H1 (cell line): ENCODE data around the gene FXYD5. TPM values are rescaled to one million over a fixed set of nuclear protein-coding genes. Genes with fewer than 3 reads are reported as not detected.

Experiments used
- CTCF ChIA-PET: fragments of 300-600 bp; sonication (Branson Sonifier 250); formaldehyde crosslinking; loops from one replicate; lab custom pipeline; 2021; ENCODE audit not compliant: partially characterized antibody; lab: Charles Lee
- POLR2A ChIA-PET: fragments of 300-600 bp; sonication (Branson Sonifier 250); formaldehyde crosslinking; loops from one replicate; lab custom pipeline; 2021; ENCODE audit warnings: inconsistent platforms; ENCODE audit not compliant: partially characterized antibody; lab: Charles Lee
- DNase-seq, 2 experiments: peaks; one replicate each; pipeline versions ENCODE4 v3.0.0 to v3.0.0-alpha.2; 2010 to 2022; ENCODE audit warnings: low spot score in 2 of 2, low read depth in 1 of 2, mixed read lengths in 1 of 2
- FAIRE-seq: peaks from 2 replicates; lab custom pipeline; 2011; peaks lifted over from hg19 to GRCh38; lab: Jason Lieb, UNC
- H2AFZ ChIP-seq: 2 replicates; pipeline ENCODE4 v1.8.1; 2012; ENCODE audit warnings: low read length, inconsistent platforms
- H2AK5ac ChIP-seq: 2 replicates; pipeline ENCODE4 v1.6.1; 2013; ENCODE audit warnings: low read depth, low read length
- H2BK120ac ChIP-seq: replicated peaks from 2 replicates; pipeline ENCODE3; 2013; ENCODE audit warnings: low read depth, low read length, inconsistent platforms
- H2BK12ac ChIP-seq: 2 replicates; pipeline ENCODE4 v1.6.1; 2013; ENCODE audit warnings: low read depth, low read length
- H2BK15ac ChIP-seq: 2 replicates; pipeline ENCODE4 v1.6.1; 2013; ENCODE audit warnings: low read length
- H2BK20ac ChIP-seq: 2 replicates; pipeline ENCODE4 v1.6.1; 2013; ENCODE audit warnings: low read length
- H2BK5ac ChIP-seq: 2 replicates; pipeline ENCODE4 v1.6.1; 2013; ENCODE audit warnings: low read depth, low read length
- H3K14ac ChIP-seq: 2 replicates; pipeline ENCODE4 v1.6.1; 2013; ENCODE audit warnings: inconsistent platforms; ENCODE audit not compliant: insufficient read length
- H3K18ac ChIP-seq: 2 replicates; pipeline ENCODE4 v1.6.1; 2013; ENCODE audit warnings: low read length; ENCODE audit errors: extremely low read depth
- H3K23ac ChIP-seq: 2 replicates; pipeline ENCODE4 v1.6.1; 2013; ENCODE audit warnings: inconsistent platforms; ENCODE audit not compliant: insufficient read length
- H3K23me2 ChIP-seq: 2 replicates; pipeline ENCODE4 v1.6.1; 2013; ENCODE audit warnings: low read depth, low read length
- H3K27ac ChIP-seq: 2 replicates; pipeline ENCODE4 v1.6.1; 2011; ENCODE audit warnings: low read depth, low read length, inconsistent platforms
- H3K27me3 ChIP-seq, 4 experiments: replicated peaks in 1 of 4; 1 replicate in 1 of 4; 2 replicates in 3 of 4; pipeline versions ENCODE4 v1.6.1 to v1.8.1; 2011 to 2013; ENCODE audit warnings: low read length in 3 of 4, mild to moderate bottlenecking in 3 of 4, inconsistent platforms in 2 of 4, mixed read lengths in 2 of 4, moderate library complexity in 1 of 4; ENCODE audit not compliant: control insufficient read depth in 3 of 4, insufficient read depth in 3 of 4; ENCODE audit errors: extremely low read depth in 1 of 4
- H3K36me3 ChIP-seq, 4 experiments: 2 replicates each; pipeline versions ENCODE4 v1.6.1 to v1.8.1; 2011 to 2013; ENCODE audit warnings: mild to moderate bottlenecking in 4 of 4, low read length in 3 of 4, moderate library complexity in 2 of 4, control low read depth in 1 of 4, inconsistent platforms in 1 of 4; ENCODE audit not compliant: insufficient read depth in 4 of 4, control insufficient read depth in 2 of 4
- H3K4ac ChIP-seq: replicated peaks from 2 replicates; pipeline ENCODE3; 2013; ENCODE audit warnings: low read length, low read depth, mixed read lengths, inconsistent platforms; ENCODE audit not compliant: insufficient read length
- H3K4me1 ChIP-seq, 4 experiments: replicated peaks in 1 of 4; 1 replicate in 1 of 4; 2 replicates in 3 of 4; pipeline versions ENCODE4 v1.6.1 to v1.8.1; 2011 to 2013; ENCODE audit warnings: low read length in 3 of 4, inconsistent platforms in 2 of 4, mixed read lengths in 1 of 4; ENCODE audit not compliant: insufficient read depth in 4 of 4, control insufficient read depth in 3 of 4
- H3K4me2 ChIP-seq, 2 experiments: 2 replicates each; pipeline versions ENCODE4 v1.6.1 to v1.8.1; 2011 to 2013; ENCODE audit warnings: low read depth in 2 of 2, low read length in 2 of 2, control low read depth in 1 of 2, inconsistent platforms in 1 of 2, mild to moderate bottlenecking in 1 of 2; ENCODE audit not compliant: insufficient read depth in 1 of 2
- H3K4me3 ChIP-seq, 4 experiments: fragments of 200-600, 300-600 bp in 1 of 4; sonication (generic), shearing (Covaris generic), sonication (Bioruptor Twin) in 1 of 4; 2 replicates each; pipeline versions ENCODE4 v1.5.1 to v1.8.1; 2011 to 2016; ENCODE audit warnings: low read length in 4 of 4, low read depth in 3 of 4, control low read depth in 2 of 4, inconsistent platforms in 2 of 4, mild to moderate bottlenecking in 2 of 4, mixed read lengths in 1 of 4, moderate library complexity in 1 of 4; ENCODE audit not compliant: insufficient read depth in 2 of 4; ENCODE audit errors: extremely low read depth in 1 of 4
- H3K56ac ChIP-seq: replicated peaks from 2 replicates; pipeline ENCODE3; 2013; ENCODE audit warnings: low read depth, mild to moderate bottlenecking, mixed read lengths, low read length, inconsistent platforms; ENCODE audit not compliant: insufficient read length
- H3K79me1 ChIP-seq: 2 replicates; pipeline ENCODE4 v1.6.1; 2013; ENCODE audit warnings: low read depth, low read length, control low read depth
- H3K79me2 ChIP-seq, 2 experiments: 2 replicates each; pipeline versions ENCODE4 v1.6.1 to v1.8.1; 2012 to 2013; ENCODE audit warnings: low read length in 2 of 2, mild to moderate bottlenecking in 2 of 2, inconsistent platforms in 1 of 2; ENCODE audit not compliant: insufficient read depth in 2 of 2, control insufficient read depth in 1 of 2
- H3K9ac ChIP-seq, 4 experiments: replicated peaks in 1 of 4; 1 replicate in 1 of 4; 2 replicates in 3 of 4; pipeline versions ENCODE4 v1.6.1 to v1.8.1; 2011 to 2013; ENCODE audit warnings: low read depth in 3 of 4, low read length in 3 of 4, control low read depth in 2 of 4, mild to moderate bottlenecking in 2 of 4, moderate library complexity in 2 of 4, inconsistent platforms in 1 of 4; ENCODE audit errors: extremely low read depth in 1 of 4
- H3K9me3 ChIP-seq, 2 experiments: 2 replicates each; pipeline versions ENCODE4 v1.6.1 to v1.8.1; 2012 to 2013; ENCODE audit warnings: mild to moderate bottlenecking in 2 of 2, moderate library complexity in 2 of 2, control low read depth in 1 of 2, inconsistent platforms in 1 of 2, low read depth in 1 of 2, low read length in 1 of 2, mixed read lengths in 1 of 2; ENCODE audit not compliant: insufficient read depth in 2 of 2
- H4K20me1 ChIP-seq, 2 experiments: replicated peaks in 1 of 2; 2 replicates each; pipeline versions ENCODE3 to v1.8.1; 2011 to 2013; ENCODE audit warnings: inconsistent platforms in 2 of 2, low read length in 2 of 2, mild to moderate bottlenecking in 1 of 2; ENCODE audit not compliant: insufficient read depth in 2 of 2, control insufficient read depth in 1 of 2
- H4K5ac ChIP-seq: 2 replicates; pipeline ENCODE4 v1.6.1; 2013; ENCODE audit warnings: low read length, low read depth, mixed read lengths, inconsistent platforms; ENCODE audit not compliant: insufficient read length
- H4K8ac ChIP-seq: 2 replicates; pipeline ENCODE4 v1.8.0; 2013; ENCODE audit warnings: mild to moderate bottlenecking, moderate library complexity, low read length, inconsistent platforms; ENCODE audit not compliant: insufficient read depth; ENCODE audit errors: extremely low read depth
- H4K91ac ChIP-seq: replicated peaks from 2 replicates; pipeline ENCODE3; 2013; ENCODE audit warnings: low read length, mixed read lengths, inconsistent platforms; ENCODE audit not compliant: insufficient read length
- CBX8 ChIP-seq: fragments of 300-800, 300-1000 bp; sonication (generic); IDR thresholded peaks from 2 replicates; pipeline ENCODE4 v1.7.1; 2016; ENCODE audit warnings: low read depth, low read length, borderline replicate concordance
- E2F6 ChIP-seq: IDR thresholded peaks from 2 replicates; pipeline ENCODE4 v1.6.1; 2012; ENCODE audit warnings: inconsistent platforms
- EP300 ChIP-seq, 2 experiments: IDR thresholded peaks; 1 replicate in 1 of 2; 2 replicates in 1 of 2; pipeline ENCODE4 v1.6.1; 2011 to 2012; ENCODE audit warnings: low read depth in 2 of 2, low read length in 2 of 2, mild to moderate bottlenecking in 2 of 2, borderline replicate concordance in 1 of 2, inconsistent platforms in 1 of 2, moderate library complexity in 1 of 2
- SRF ChIP-seq: IDR thresholded peaks from 2 replicates; pipeline ENCODE4 v1.6.1; 2011; ENCODE audit warnings: mild to moderate bottlenecking, low read depth, low read length, moderate library complexity
- TAF1 ChIP-seq: IDR thresholded peaks from 2 replicates; pipeline ENCODE4 v1.6.1; 2011; ENCODE audit warnings: mild to moderate bottlenecking, low read depth, low read length
- WGBS, 2 experiments: shearing (Covaris generic) in 1 of 2; methylation state at CpG; one replicate each; pipeline versions ENCODE4 v1.1.6 to v1.1.7; 2013 to 2015; ENCODE audit warnings: low lambda C conversion rate in 2 of 2, mixed read lengths in 2 of 2, inconsistent platforms in 1 of 2, low coverage in 1 of 2, missing lambda C conversion rate in 1 of 2; ENCODE audit not compliant: insufficient replicate concordance in 2 of 2, insufficient coverage in 1 of 2, insufficient read length in 1 of 2; ENCODE audit errors: extremely low coverage in 1 of 2, missing lambda C conversion rate in 1 of 2; 5-methylcytosine and 5-hydroxymethylcytosine counted together
- polyA plus RNA-seq, 7 experiments: library from polyadenylated mRNA; depleted of rRNA in 3 of 7; stranded (reverse) in 5 of 7; unstranded in 2 of 7; fragments of >200 nt in 5 of 7; fragments of 200-250 nt in 2 of 7; gene quantifications; 1 replicate in 5 of 7; 2 replicates in 1 of 7; 4 replicates in 1 of 7; pipeline versions ENCODE4 v1.2.1 to v1.2.3, GENCODE V29; 2011 to 2013; ENCODE audit warnings: missing spikeins in 2 of 7, mixed read lengths in 2 of 7
- total RNA-seq: library from RNA; stranded (reverse); fragmentation: NEBNext Ultra II Directional; extraction: Animal tissue kit (Norgen Biotek cat#: 25700); gene quantifications from 2 replicates; pipeline ENCODE4 v1.2.1, GENCODE V29; 2021
- TF ChIP-seq, protein P1 (sequence below): IDR thresholded peaks from 2 replicates; pipeline ENCODE4 v1.6.1; 2011; ENCODE audit warnings: low read length, improper control_type of control experiment
- TF ChIP-seq, protein P2 (sequence below), 3 experiments: IDR thresholded peaks; 1 replicate in 2 of 3; 2 replicates in 1 of 3; pipeline versions ENCODE4 v1.5.1 to v1.6.1; 2011; ENCODE audit warnings: low read length in 3 of 3, mild to moderate bottlenecking in 3 of 3, inconsistent platforms in 2 of 3, low read depth in 1 of 3, moderate library complexity in 1 of 3; ENCODE audit not compliant: insufficient read depth in 1 of 3; ENCODE audit errors: control extremely low read depth in 1 of 3

The FXYD5 gene
- total and polyA plus RNA-seq, 2 of the 8 experiments (the other 6 are each of a cell fraction or from before 2014, with no cell fraction given), result 99.0 to 191 TPM

DNA sequence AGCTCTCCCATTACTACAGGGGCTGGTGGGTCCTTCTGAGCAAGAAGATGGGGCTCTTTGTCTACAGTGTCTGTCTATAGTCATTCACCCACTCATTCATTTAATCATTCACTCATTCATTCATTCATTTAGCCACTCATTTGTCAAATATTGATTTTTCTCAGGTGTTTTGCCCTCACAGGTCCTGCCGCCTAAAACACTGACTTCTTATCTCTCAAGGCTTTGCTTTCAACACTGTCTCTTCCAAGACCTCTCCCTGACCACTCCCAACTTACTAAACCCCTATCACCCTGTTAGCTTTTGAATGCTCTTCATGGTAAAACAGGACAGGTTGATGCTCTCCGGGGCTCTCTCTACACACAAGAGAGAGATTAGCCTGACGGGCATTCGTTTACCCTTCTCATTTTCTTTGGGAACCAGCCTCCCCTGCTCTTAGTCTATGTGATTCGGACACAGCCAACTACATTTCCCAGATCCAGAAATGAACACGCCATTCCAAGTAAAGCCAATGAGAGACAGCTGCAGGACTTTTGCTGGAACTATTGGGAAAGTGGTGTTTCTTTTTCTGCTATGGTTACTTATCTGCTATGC lies 51.3 kb downstream of the FXYD5 start:
- Histone ChIP-seq H3K4ac (no peak overlapping the region), H4K8ac (no peak overlapping the region), H3K36me3 (no peaks in the 10 kb centered on the region; a peak in 1 of 8 replicates), H3K4me1 (peaks cover 9 to 30% (median 16%) of the 10 kb centered on the region in 4 experiments), H3K9ac (no peak overlapping the region), H2BK5ac (peak overlapping the region; percentile 88), H3K14ac (no peak overlapping the region), H2BK12ac (no peak overlapping the region), H2AK5ac (no peak overlapping the region), H3K23me2 (no peaks in the 10 kb centered on the region; the same call in 1 of the 2 replicates), H3K27ac (no peak overlapping the region), H3K79me2 (no peaks in the 10 kb centered on the region), H2BK20ac (peak overlapping the region; percentile 57; the same call in 1 of the 2 replicates), H3K27me3 (no peaks in the 10 kb centered on the region), H4K20me1 (no peaks in the 10 kb centered on the region), H3K23ac (no peak overlapping the region), H3K79me1 (no peaks in the 10 kb centered on the region), H3K4me2 (0 out of 4 replicates have a peak overlapping the region, but pooled peaks of 1 of the 2 experiments have one; percentile 3), H2BK120ac (peak overlapping the region; percentile 18), H3K9me3 (no peaks in the 10 kb centered on the region), H2BK15ac (no peak overlapping the region; the same call in 1 of the 2 replicates), H4K91ac (peak overlapping the region; percentile 18), H4K5ac (no peak overlapping the region), H3K56ac (no peak overlapping the region), H3K18ac (peak overlapping the region; percentile 33), H3K4me3 (no peak overlapping the region), H2AFZ (peak overlapping the region; percentile 82)
- DNase-seq (no peak), FAIRE-seq (no peak)
- ChIA-PET CTCF (interaction anchor here (0.8 to 1.1 kb wide), 2 partner anchors 32 to 151 kb away, joined by 3 read pairs; no protein-coding TSS in a partner anchor), POLR2A (interaction anchor here (1.0 to 1.7 kb wide), 4 partner anchors 15 to 305 kb away, joined by 3 to 5 read pairs (median 3); no protein-coding TSS in a partner anchor)
- WGBS, 2 experiments, result 86% methylated on average over 6 of the region's 6 CpGs; no CpG with 5 or more reads in 1 of the 2 experiments
- TF ChIP-seq, protein P1, sequence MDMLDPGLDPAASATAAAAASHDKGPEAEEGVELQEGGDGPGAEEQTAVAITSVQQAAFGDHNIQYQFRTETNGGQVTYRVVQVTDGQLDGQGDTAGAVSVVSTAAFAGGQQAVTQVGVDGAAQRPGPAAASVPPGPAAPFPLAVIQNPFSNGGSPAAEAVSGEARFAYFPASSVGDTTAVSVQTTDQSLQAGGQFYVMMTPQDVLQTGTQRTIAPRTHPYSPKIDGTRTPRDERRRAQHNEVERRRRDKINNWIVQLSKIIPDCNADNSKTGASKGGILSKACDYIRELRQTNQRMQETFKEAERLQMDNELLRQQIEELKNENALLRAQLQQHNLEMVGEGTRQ, result no peak
- TF ChIP-seq TAF1 (no peak), SRF (no peak), CBX8 (no peak), EP300 (IDR thresholded peaks at IDR 0.05; ENCODE audit: borderline replicate concordance in 1 of 2, low read depth in 2 of 2, low read length in 2 of 2) (no peak), E2F6 (no peak)
- TF ChIP-seq, protein P2, sequence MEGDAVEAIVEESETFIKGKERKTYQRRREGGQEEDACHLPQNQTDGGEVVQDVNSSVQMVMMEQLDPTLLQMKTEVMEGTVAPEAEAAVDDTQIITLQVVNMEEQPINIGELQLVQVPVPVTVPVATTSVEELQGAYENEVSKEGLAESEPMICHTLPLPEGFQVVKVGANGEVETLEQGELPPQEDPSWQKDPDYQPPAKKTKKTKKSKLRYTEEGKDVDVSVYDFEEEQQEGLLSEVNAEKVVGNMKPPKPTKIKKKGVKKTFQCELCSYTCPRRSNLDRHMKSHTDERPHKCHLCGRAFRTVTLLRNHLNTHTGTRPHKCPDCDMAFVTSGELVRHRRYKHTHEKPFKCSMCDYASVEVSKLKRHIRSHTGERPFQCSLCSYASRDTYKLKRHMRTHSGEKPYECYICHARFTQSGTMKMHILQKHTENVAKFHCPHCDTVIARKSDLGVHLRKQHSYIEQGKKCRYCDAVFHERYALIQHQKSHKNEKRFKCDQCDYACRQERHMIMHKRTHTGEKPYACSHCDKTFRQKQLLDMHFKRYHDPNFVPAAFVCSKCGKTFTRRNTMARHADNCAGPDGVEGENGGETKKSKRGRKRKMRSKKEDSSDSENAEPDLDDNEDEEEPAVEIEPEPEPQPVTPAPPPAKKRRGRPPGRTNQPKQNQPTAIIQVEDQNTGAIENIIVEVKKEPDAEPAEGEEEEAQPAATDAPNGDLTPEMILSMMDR (IDR thresholded peaks at IDR 0.05; ENCODE audit: control extremely low read depth in 1 of 3, insufficient read depth in 1 of 3, low read depth in 1 of 3, low read length in 3 of 3), result no peak
